Neutrophil (primary cell): Measurements from ENCODE around the gene PRKCQ.

Source experiments
- H3K27ac ChIP-seq: fragments of 200-600 bp; sonication (generic); 2 replicates; pipeline ENCODE4 v1.5.1; 2016; ENCODE audit warnings: mild to moderate bottlenecking, moderate library complexity
- H3K27me3 ChIP-seq: fragments of 200-600 bp; sonication (generic); 2 replicates; pipeline ENCODE4 v1.6.0; 2016; ENCODE audit warnings: mild to moderate bottlenecking
- H3K36me3 ChIP-seq: fragments of 200-600 bp; sonication (generic); 2 replicates; pipeline ENCODE4 v1.5.1; 2017
- H3K4me1 ChIP-seq, 2 experiments: fragments of 200-600 bp in 1 of 2; sonication (generic) in 1 of 2; 1 replicate in 1 of 2; 2 replicates in 1 of 2; pipeline versions ENCODE4 v1.5.1 to v1.6.1; 2013 to 2016; ENCODE audit warnings: low read depth in 1 of 2, low read length in 1 of 2, mild to moderate bottlenecking in 1 of 2, moderate library complexity in 1 of 2; ENCODE audit not compliant: control insufficient read depth in 1 of 2, insufficient read depth in 1 of 2
- H3K4me3 ChIP-seq, 2 experiments: fragments of 200-600 bp in 1 of 2; sonication (generic) in 1 of 2; 1 replicate in 1 of 2; 2 replicates in 1 of 2; pipeline ENCODE4 v1.5.1; 2013 to 2016; ENCODE audit warnings: low read depth in 1 of 2, low read length in 1 of 2, mild to moderate bottlenecking in 1 of 2, moderate library complexity in 1 of 2
- H3K9me3 ChIP-seq: fragments of 200-600 bp; sonication (generic); 2 replicates; pipeline ENCODE4 v1.5.1; 2016
- CTCF ChIP-seq: fragments of 200-600 bp; sonication (generic); IDR thresholded peaks from 2 replicates; pipeline ENCODE4 v1.5.1; 2016; ENCODE audit warnings: antibody characterized with exemption

PRKCQ gene

GRCh38 chr10:6567884-6568283 is 12.2 kb downstream of the PRKCQ start:
- no peak overlapping the region for H3K4me3 ChIP-seq
- H3K27me3 ChIP-seq, result no peaks in the 10 kb centered on the region
- peaks cover 34 to 36% of the 10 kb centered on the region in 2 experiments for H3K4me1 ChIP-seq
- no peaks in the 10 kb centered on the region for H3K9me3 ChIP-seq
- H3K36me3 ChIP-seq, result no peaks in the 10 kb centered on the region
- TF ChIP-seq CTCF, result no peak
- H3K27ac ChIP-seq, result no peak overlapping the region

GRCh38 chr10:6567203-6567703 is 12.8 kb downstream of the PRKCQ start:
- Histone ChIP-seq H3K27ac (no peak overlapping the region), H3K4me3 (no peak overlapping the region), H3K4me1 (peaks cover 36 to 42% of the 10 kb centered on the region in 2 experiments), H3K27me3 (no peaks in the 10 kb centered on the region), H3K9me3 (no peaks in the 10 kb centered on the region), H3K36me3 (no peaks in the 10 kb centered on the region)
- TF ChIP-seq CTCF, result no peak

GRCh38 chr10:6565588-6565987 is 14.5 kb downstream of the PRKCQ start:
- Histone ChIP-seq H3K27me3 (no peaks in the 10 kb centered on the region), H3K36me3 (no peaks in the 10 kb centered on the region), H3K4me3 (no peak overlapping the region), H3K9me3 (no peaks in the 10 kb centered on the region), H3K4me1 (peaks cover 42 to 51% of the 10 kb centered on the region in 2 experiments), H3K27ac (peak overlapping the region; percentile 57)
- TF ChIP-seq CTCF, result no peak

GRCh38 chr10:6564367-6564766 is 15.7 kb downstream of the PRKCQ start:
- H3K27ac ChIP-seq, result peak overlapping the region; percentile 57

GRCh38 chr10:6563731-6564130 is 16.3 kb downstream of the PRKCQ start:
- Histone ChIP-seq H3K4me3 (no peak overlapping the region), H3K36me3 (no peaks in the 10 kb centered on the region), H3K27ac (no peak overlapping the region), H3K4me1 (peaks cover 36 to 51% of the 10 kb centered on the region in 2 experiments), H3K27me3 (no peaks in the 10 kb centered on the region), H3K9me3 (no peaks in the 10 kb centered on the region)
- no peak for TF ChIP-seq CTCF

More at GRCh38 chr10:6564367-6564766, 15.7 kb downstream of the PRKCQ start:
- TF ChIP-seq CTCF, result no peak
- H3K4me1 ChIP-seq, result peaks cover 36 to 51% of the 10 kb centered on the region in 2 experiments
- no peak overlapping the region for H3K4me3 ChIP-seq
- no peaks in the 10 kb centered on the region for H3K36me3 ChIP-seq
- no peaks in the 10 kb centered on the region for H3K9me3 ChIP-seq
- no peaks in the 10 kb centered on the region for H3K27me3 ChIP-seq
